Ascending aorta (tissue), 2 donors: Measurements from ENCODE around the gene TSPAN16. TPM values are rescaled to one million over a fixed set of nuclear protein-coding genes. Genes with fewer than 3 reads are reported as not detected.
A peak's percentile ranks its signal among the peaks of the same experiment; 100 is the strongest.
"Not testable (repeated sequence)": the region's sequence is repeated elsewhere in the genome, so short reads cannot be mapped to it uniquely, and the experiment has no call there.

Experiments used
- DNase-seq, 2 donors: peaks; one replicate each; pipeline ENCODE4 v3.0.0-alpha.2; 2019; ENCODE audit warnings: low spot score in 2 of 2
- H3K27ac ChIP-seq, 2 donors: fragments of 200-600 bp; sonication (generic); one replicate each; pipeline ENCODE4 v1.5.1; 2016 to 2017; ENCODE audit warnings: mild to moderate bottlenecking in 1 of 2
- H3K27me3 ChIP-seq: fragments of 200-600 bp; sonication (generic); one replicate; pipeline ENCODE4 v1.5.1; 2017
- H3K36me3 ChIP-seq, 2 donors: fragments of 200-600 bp; sonication (generic); one replicate each; pipeline ENCODE4 v1.5.1; 2016
- H3K4me1 ChIP-seq, 2 donors: fragments of 200-600 bp; sonication (generic); one replicate each; pipeline ENCODE4 v1.5.1; 2016 to 2017; ENCODE audit warnings: mild to moderate bottlenecking in 1 of 2
- H3K4me3 ChIP-seq, 2 donors: fragments of 200-600 bp; sonication (generic); one replicate each; pipeline ENCODE4 v1.5.1; 2016 to 2017; ENCODE audit warnings: mild to moderate bottlenecking in 1 of 2
- H3K9me3 ChIP-seq, 2 donors: fragments of 200-600 bp; sonication (generic); one replicate each; pipeline ENCODE4 v1.5.1; 2016
- intact Hi-C: fragments of 100-400 bp; cut with DNase I; formaldehyde crosslinking; loops from one replicate; pipeline ENCODE4 v1.15.1; 2023
- total RNA-seq: library from RNA; depleted of rRNA; stranded (reverse); fragments of >200 nt; gene quantifications from one replicate; pipeline ENCODE4 v1.1.0, GENCODE V29; 2016
- TF ChIP-seq, protein P1 (sequence below), 3 experiments: fragments of 200-600 bp in 2 of 3; fragments of 450-650 bp in 1 of 3; sonication (generic) in 2 of 3; IDR thresholded peaks; one replicate each; pipeline ENCODE4 v1.5.1; 2016 to 2019; ENCODE audit warnings: antibody characterized with exemption in 3 of 3, mild to moderate bottlenecking in 1 of 3, moderate library complexity in 1 of 3

Gene TSPAN16
- total RNA-seq, 1 donor from 2014 or later, result not detected

DNA sequence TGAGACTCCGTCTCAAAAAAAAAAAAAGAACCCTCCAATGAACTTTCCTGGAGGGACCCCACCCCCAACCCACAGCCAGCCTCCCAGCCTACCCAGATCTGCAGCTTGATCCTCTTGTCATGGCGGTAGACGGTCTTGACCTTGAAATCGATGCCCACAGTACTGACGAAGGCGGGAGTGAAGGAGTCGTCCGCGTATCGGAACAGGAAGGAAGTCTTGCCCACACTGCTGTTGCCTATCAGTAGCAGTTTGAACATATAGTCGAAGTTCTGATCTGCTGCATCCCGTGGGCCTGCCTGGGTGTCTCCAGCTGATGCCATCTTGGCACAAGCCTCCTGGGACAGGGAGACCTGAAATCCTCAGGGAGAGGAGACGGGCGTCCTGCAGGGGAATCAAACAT, 41.1 kb downstream of the TSPAN16 start:
- DNase-seq, result no peak

DNA sequence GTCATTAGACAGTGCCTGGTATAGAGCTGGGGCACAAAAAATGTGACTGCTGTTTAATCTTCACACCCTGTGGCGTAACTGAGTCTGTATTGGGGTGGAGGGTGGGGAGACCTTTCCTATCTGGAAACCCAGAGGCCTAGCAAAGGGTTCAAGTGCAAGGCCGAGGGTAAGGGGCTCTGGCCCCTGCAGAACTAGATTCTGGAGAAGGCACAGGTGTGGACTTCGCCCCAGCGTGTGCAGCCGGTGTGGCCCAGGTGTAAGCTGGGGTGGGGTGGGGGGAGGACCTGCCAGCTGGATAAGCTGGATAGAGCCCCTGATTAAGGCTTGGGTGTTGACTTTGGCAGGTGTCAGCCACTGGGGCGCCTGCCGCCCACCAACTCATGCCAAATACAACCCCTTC, 42.2 kb downstream of the TSPAN16 start:
- H3K4me3 ChIP-seq, result peak overlapping the region in 1 of 2 donors; percentile 90
- intact Hi-C loops, result no loop called here
- H3K9me3 ChIP-seq, result no peaks in the 10 kb centered on the region
- peak overlapping the region; percentile 70 to 82 for H3K27ac ChIP-seq
- no peaks in the 10 kb centered on the region for H3K27me3 ChIP-seq
- H3K4me1 ChIP-seq, result peaks cover 6 to 9% of the 10 kb centered on the region in 2 donors
- DNase-seq, result no peak
- TF ChIP-seq, protein P1, sequence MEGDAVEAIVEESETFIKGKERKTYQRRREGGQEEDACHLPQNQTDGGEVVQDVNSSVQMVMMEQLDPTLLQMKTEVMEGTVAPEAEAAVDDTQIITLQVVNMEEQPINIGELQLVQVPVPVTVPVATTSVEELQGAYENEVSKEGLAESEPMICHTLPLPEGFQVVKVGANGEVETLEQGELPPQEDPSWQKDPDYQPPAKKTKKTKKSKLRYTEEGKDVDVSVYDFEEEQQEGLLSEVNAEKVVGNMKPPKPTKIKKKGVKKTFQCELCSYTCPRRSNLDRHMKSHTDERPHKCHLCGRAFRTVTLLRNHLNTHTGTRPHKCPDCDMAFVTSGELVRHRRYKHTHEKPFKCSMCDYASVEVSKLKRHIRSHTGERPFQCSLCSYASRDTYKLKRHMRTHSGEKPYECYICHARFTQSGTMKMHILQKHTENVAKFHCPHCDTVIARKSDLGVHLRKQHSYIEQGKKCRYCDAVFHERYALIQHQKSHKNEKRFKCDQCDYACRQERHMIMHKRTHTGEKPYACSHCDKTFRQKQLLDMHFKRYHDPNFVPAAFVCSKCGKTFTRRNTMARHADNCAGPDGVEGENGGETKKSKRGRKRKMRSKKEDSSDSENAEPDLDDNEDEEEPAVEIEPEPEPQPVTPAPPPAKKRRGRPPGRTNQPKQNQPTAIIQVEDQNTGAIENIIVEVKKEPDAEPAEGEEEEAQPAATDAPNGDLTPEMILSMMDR (IDR thresholded peaks at IDR 0.05), result no peak
- H3K36me3 ChIP-seq, result peaks cover 37 to 38% of the 10 kb centered on the region in 2 donors

More for the DNA sequence above, 41.1 kb downstream of the TSPAN16 start:
- H3K27me3 ChIP-seq, result no peaks in the 10 kb centered on the region
- no peak overlapping the region for H3K27ac ChIP-seq
- H3K4me1 ChIP-seq, result peaks cover 6 to 9% of the 10 kb centered on the region in 2 donors
- H3K36me3 ChIP-seq, result peaks cover 43 to 48% of the 10 kb centered on the region in 2 donors
- no peaks in the 10 kb centered on the region for H3K9me3 ChIP-seq
- no peak overlapping the region for H3K4me3 ChIP-seq
- TF ChIP-seq, protein P1 (IDR thresholded peaks at IDR 0.05), result no peak
- intact Hi-C loops, result no loop called here

DNA sequence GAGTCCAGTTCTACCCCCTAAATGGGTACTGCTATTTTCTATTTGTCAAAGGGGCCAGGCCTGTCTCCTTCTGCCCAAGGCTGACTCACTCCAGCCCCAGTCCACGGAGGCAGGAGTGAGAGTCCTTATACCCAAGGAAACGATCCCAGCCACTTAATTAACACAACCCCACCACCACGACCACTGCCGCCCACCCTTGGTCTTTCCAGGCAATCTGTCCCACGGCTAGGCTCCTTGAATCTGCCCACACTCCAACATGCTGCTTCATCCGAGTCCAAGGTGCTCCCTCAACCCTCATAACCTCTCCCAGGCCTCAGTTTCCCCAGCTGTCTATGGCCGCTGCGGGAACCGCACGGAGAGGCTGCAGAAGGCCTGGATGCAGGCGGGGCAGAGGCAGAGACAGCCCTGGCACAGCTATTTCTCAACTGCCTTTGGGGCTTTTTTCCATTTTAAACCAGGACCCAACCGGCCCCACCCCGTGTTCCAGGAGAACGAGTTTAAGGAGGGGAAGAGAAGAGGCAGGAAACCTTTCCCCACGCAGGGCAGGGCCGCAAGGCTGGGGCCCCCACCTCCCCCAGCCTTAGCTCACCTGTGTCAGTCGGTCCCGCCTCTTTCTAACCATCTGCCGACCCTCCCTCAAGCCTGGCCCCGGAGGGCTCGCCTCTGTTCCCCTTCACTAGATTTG, 42.8 kb downstream of the TSPAN16 start:
- intact Hi-C loops, result loop anchor here (1.0 kb wide), 1 partner anchor 44 kb away; no protein-coding TSS in a partner anchor
- Histone ChIP-seq H3K27me3 (no peaks in the 10 kb centered on the region), H3K4me3 (peak overlapping the region; percentile 71 to 90), H3K36me3 (peaks cover 31 to 32% of the 10 kb centered on the region in 2 donors), H3K9me3 (no peaks in the 10 kb centered on the region), H3K4me1 (peaks cover 6 to 11% of the 10 kb centered on the region in 2 donors), H3K27ac (peak overlapping the region; percentile 70 to 82)
- TF ChIP-seq, protein P1 (IDR thresholded peaks at IDR 0.05), result no peak
- DNase-seq, result no peak

DNA sequence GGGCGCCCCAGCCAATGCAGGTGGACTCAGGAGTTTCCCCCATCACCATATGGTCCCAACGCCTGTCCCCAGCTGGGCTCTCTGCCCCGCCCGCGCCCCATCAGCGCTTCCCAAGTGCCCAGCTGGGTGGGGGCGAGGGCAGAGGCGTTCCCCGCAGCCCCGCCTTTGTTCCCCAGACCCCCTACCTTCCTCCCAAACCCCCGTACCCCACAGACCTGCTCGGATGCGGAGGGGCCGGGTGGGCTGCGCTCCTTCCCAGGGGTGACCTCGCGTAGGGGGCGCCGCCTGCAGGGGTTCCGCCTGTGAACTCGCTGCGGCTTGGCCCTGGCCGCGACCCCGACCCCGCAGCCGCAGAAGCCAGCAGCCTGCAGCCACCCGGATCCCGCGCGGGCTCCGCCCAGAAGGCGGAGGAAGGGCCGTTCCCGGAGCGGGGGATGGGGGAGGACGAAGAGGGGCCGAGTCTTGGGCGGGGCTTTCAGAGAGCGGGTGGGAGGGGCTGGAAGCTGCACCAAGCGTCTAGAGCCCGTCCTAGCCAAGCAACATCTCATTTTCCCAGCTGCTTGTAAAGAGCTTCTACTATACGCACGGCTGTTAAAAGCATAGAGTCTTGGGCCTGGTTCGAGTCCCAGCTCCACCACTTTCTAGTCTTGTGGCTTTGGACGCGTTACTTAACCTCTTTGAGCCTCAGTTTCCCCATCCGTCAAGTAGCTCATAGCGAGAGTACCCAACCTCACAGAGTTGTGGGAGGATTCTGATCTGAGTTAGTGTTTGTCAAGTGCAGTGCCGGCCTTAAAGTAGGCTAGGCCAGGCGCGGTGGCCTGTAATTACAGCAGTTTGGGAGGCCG, 43.5 kb downstream of the TSPAN16 start, which contains the start of gene RAB3D:
RAB3D (minus strand) TSS at position 404 of the 845 bp plus-strand sequence. CDS start 2,258 bp downstream, outside the sequence.
- intact Hi-C loops, result loop anchor here (1.0 kb wide), 1 partner anchor 45 kb away; no protein-coding TSS in a partner anchor

DNA sequence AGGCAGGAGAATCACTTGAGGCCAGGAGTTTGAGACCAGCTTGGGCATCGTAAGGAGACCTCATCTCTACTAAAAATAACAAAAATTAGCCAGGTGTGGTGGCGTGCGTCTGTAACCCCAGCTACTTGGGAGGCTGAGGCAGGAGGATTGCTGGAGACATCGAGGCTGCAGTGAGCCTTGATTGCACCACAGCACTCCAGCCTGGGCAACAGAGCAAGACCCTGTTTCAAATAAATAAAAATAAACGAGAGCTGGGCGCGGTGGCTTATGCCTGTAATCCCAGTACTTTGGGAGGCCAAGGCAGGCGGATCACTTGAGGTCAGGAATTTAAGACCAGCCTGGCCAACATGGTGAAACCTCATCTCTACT, 44.1 kb downstream of the TSPAN16 start:
- H3K9me3 ChIP-seq, H3K27me3 ChIP-seq, DNase-seq, intact Hi-C loops: not testable (repeated sequence)
- H3K27ac ChIP-seq, result peak overlapping the region in 1 of 2 donors; percentile 49
- peak overlapping the region; percentile 71 to 90 for H3K4me3 ChIP-seq
- peaks cover 8 to 23% of the 10 kb centered on the region in 2 donors for H3K4me1 ChIP-seq
- peaks cover 18% of the 10 kb centered on the region in 2 donors for H3K36me3 ChIP-seq

More for the DNA sequence above, 43.5 kb downstream of the TSPAN16 start, which contains the start of gene RAB3D:
- Histone ChIP-seq H3K9me3 (no peaks in the 10 kb centered on the region), H3K27me3 (no peaks in the 10 kb centered on the region), H3K27ac (peak within 1 kb of the TSS; percentile 70 to 82), H3K4me3 (peak within 1 kb of the TSS; percentile 71 to 90), H3K4me1 (peaks cover 6 to 17% of the 10 kb centered on the region in 2 donors), H3K36me3 (peaks cover 24% of the 10 kb centered on the region in 2 donors)
- TF ChIP-seq, protein P1 (IDR thresholded peaks at IDR 0.05), result no peak
- DNase-seq, result peak; percentile 64 to 94
